DND-41 (cell line): Measurements from ENCODE around the gene HDAC4.

Source experiments
- ATAC-seq: fragments of 200-7000 bp; cut with Tn5 transposase; 3 replicates; pipeline ENCODE4 v1.9.1; 2021; ENCODE audit warnings: low read depth; ENCODE audit not compliant: insufficient read depth
- DNase-seq: peaks from one replicate; pipeline ENCODE4 v3.0.0-alpha.2; 2020
- H2AFZ ChIP-seq: 2 replicates; pipeline ENCODE4 v1.6.0; 2012; ENCODE audit warnings: low read depth, low read length
- H3K27ac ChIP-seq: 2 replicates; pipeline ENCODE4 v1.5.1; 2012; ENCODE audit warnings: low read length, inconsistent platforms
- H3K27me3 ChIP-seq: fragments of 200-600 bp; sonication (generic); 2 replicates; pipeline ENCODE4 v1.6.0; 2012; ENCODE audit warnings: low read length, mild to moderate bottlenecking, inconsistent platforms; ENCODE audit not compliant: insufficient read depth, poor library complexity
- H3K36me3 ChIP-seq: 2 replicates; pipeline ENCODE4 v1.5.1; 2012; ENCODE audit warnings: low read length, inconsistent platforms; ENCODE audit not compliant: insufficient read depth
- H3K4me1 ChIP-seq: 2 replicates; pipeline ENCODE4 v1.5.1; 2012; ENCODE audit warnings: mild to moderate bottlenecking, low read length; ENCODE audit not compliant: insufficient read depth
- H3K4me2 ChIP-seq: 2 replicates; pipeline ENCODE4 v1.6.0; 2012; ENCODE audit warnings: mild to moderate bottlenecking, moderate library complexity, low read length, inconsistent platforms; ENCODE audit not compliant: insufficient read depth
- H3K4me3 ChIP-seq, 2 experiments: fragments of 200-600 bp in 1 of 2; shearing (Covaris generic) in 1 of 2; 2 replicates each; pipeline ENCODE4 v1.5.1; 2012 to 2016; ENCODE audit warnings: inconsistent platforms in 2 of 2, low read length in 2 of 2, mild to moderate bottlenecking in 2 of 2, low read depth in 1 of 2, moderate library complexity in 1 of 2
- H3K79me2 ChIP-seq: 2 replicates; pipeline ENCODE4 v1.6.0; 2012; ENCODE audit warnings: low read length, inconsistent platforms; ENCODE audit not compliant: insufficient read depth
- H3K9ac ChIP-seq: 2 replicates; pipeline ENCODE4 v1.6.0; 2012; ENCODE audit warnings: low read depth, mild to moderate bottlenecking, inconsistent platforms, low read length, moderate library complexity
- H3K9me3 ChIP-seq: 2 replicates; pipeline ENCODE4 v1.5.1; 2012; ENCODE audit warnings: low read length, moderate library complexity, mild to moderate bottlenecking, inconsistent platforms; ENCODE audit not compliant: insufficient read depth, severe bottlenecking
- H4K20me1 ChIP-seq: 2 replicates; pipeline ENCODE4 v1.6.0; 2012; ENCODE audit warnings: low read length; ENCODE audit not compliant: insufficient read depth
- EZH2 ChIP-seq: IDR thresholded peaks from 3 replicates; pipeline ENCODE4 v1.6.1; 2012; ENCODE audit warnings: borderline replicate concordance, low read depth, mild to moderate bottlenecking, moderate library complexity, low read length, inconsistent platforms; ENCODE audit not compliant: severe bottlenecking
- TF ChIP-seq, protein P1 (sequence below): IDR thresholded peaks from 2 replicates; pipeline ENCODE4 v1.5.1; 2012; ENCODE audit warnings: borderline replicate concordance, low read length, moderate library complexity, mild to moderate bottlenecking; ENCODE audit not compliant: poor library complexity, severe bottlenecking; ENCODE audit errors: extremely low read depth

Gene HDAC4

DNA sequence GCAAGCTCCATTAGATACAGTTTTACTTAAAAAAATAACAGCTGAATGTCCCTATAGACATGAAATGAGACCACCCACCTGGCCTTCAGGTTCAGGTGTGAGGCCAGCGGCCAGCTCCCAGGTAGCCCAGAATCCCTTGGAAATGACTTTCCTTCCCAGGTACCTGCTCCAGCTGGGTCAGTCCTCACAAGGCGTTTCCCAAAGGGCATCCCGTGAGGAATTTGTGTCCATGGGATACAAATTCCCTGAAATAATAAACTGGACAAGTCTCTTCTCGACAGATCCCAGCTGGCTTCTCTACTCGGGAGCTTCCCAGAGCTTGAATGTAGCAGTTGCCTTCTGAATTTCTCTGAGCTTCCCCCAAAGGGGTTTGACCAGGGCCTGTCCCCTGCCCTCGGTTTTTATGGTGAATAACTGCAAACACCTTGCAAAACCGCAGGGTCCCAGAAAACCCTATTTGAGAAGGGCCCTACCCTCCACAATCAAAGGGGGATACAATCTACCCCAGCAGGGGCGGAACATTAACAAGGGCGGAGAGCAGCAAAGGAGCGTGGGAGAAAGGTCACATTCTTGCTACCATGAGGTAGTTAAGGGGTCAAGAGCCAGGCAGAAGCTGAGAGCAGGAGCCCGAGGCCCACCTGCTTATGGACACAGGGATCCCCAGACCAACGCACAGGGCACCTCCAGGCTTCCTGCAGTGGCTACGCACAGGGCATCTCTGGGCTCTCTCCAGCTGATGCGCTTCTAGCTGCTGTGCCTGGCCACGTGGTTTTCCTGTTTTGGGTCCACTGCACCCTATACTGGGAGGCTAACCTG, 107.7 kb downstream of the HDAC4 start:
- peak overlapping the region in 1 of 2 experiments; percentile 32; a peak in 2 of 4 replicates for H3K4me3 ChIP-seq
- H3K27me3 ChIP-seq: no peaks in the 10 kb centered on the region
- peaks cover 95% of the 10 kb centered on the region for H3K4me1 ChIP-seq
- peaks cover 99% of the 10 kb centered on the region for H3K79me2 ChIP-seq
- H3K9me3 ChIP-seq: no peaks in the 10 kb centered on the region
- no peak for TF ChIP-seq EZH2
- TF ChIP-seq, protein P1, sequence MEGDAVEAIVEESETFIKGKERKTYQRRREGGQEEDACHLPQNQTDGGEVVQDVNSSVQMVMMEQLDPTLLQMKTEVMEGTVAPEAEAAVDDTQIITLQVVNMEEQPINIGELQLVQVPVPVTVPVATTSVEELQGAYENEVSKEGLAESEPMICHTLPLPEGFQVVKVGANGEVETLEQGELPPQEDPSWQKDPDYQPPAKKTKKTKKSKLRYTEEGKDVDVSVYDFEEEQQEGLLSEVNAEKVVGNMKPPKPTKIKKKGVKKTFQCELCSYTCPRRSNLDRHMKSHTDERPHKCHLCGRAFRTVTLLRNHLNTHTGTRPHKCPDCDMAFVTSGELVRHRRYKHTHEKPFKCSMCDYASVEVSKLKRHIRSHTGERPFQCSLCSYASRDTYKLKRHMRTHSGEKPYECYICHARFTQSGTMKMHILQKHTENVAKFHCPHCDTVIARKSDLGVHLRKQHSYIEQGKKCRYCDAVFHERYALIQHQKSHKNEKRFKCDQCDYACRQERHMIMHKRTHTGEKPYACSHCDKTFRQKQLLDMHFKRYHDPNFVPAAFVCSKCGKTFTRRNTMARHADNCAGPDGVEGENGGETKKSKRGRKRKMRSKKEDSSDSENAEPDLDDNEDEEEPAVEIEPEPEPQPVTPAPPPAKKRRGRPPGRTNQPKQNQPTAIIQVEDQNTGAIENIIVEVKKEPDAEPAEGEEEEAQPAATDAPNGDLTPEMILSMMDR: no peak
- peak overlapping the region; percentile 68 for H3K4me2 ChIP-seq
- H4K20me1 ChIP-seq: peaks cover 92% of the 10 kb centered on the region
- peak overlapping the region; percentile 70 for H3K27ac ChIP-seq
- peaks cover 80% of the 10 kb centered on the region for H3K36me3 ChIP-seq
- ATAC-seq (no peak), DNase-seq (no peak)
- no peak overlapping the region for H2AFZ ChIP-seq
- peak overlapping the region; percentile 31 for H3K9ac ChIP-seq

- Histone ChIP-seq H3K9me3 (no peaks in the 10 kb centered on the region), H3K9ac (peak overlapping the region; percentile 31; the same call in 1 of the 2 replicates), H2AFZ (no peak overlapping the region), H3K27ac (peak overlapping the region; percentile 70), H4K20me1 (peaks cover 90% of the 10 kb centered on the region), H3K4me3 (peak overlapping the region in 1 of 2 experiments; percentile 32; a peak in 2 of 4 replicates), H3K4me2 (peak overlapping the region; percentile 68), H3K4me1 (peaks cover 98% of the 10 kb centered on the region), H3K36me3 (peaks cover 79% of the 10 kb centered on the region), H3K27me3 (no peaks in the 10 kb centered on the region), H3K79me2 (peaks cover 99% of the 10 kb centered on the region)
- DNase-seq (no peak), ATAC-seq (no peak)
- TF ChIP-seq, protein P1: no peak
- TF ChIP-seq EZH2: no peak
Observed at GRCh38 chr2:239292531-239292930, 108.3 kb downstream of the HDAC4 start.

- no peak for ATAC-seq
- Histone ChIP-seq H3K4me3 (peak overlapping the region in 1 of 2 experiments; percentile 21; a peak in 2 of 4 replicates), H3K79me2 (peaks cover 99% of the 10 kb centered on the region)
Observed at GRCh38 chr2:239291475-239292350, 109.1 kb downstream of the HDAC4 start.

More at GRCh38 chr2:239291475-239292350, 109.1 kb downstream of the HDAC4 start:
- H3K36me3 ChIP-seq: peaks cover 79% of the 10 kb centered on the region
- H3K9ac ChIP-seq: peak overlapping the region; percentile 31; the same call in 1 of the 2 replicates
- H3K4me1 ChIP-seq: peaks cover 99% of the 10 kb centered on the region
- DNase-seq: no peak
- peak overlapping the region; percentile 68 for H3K4me2 ChIP-seq
- no peak overlapping the region for H2AFZ ChIP-seq
- no peaks in the 10 kb centered on the region for H3K9me3 ChIP-seq
- peak overlapping the region; percentile 70 for H3K27ac ChIP-seq
- peaks cover 90% of the 10 kb centered on the region for H4K20me1 ChIP-seq
- H3K27me3 ChIP-seq: no peaks in the 10 kb centered on the region
- TF ChIP-seq, protein P1: no peak
- no peak for TF ChIP-seq EZH2
